UCSD-AML1 (cell line): ENCODE results near the gene KANSL1.
"Not testable (repeated sequence)": the region's sequence is repeated elsewhere in the genome, so short reads cannot be mapped to it uniquely, and the experiment has no call there.

Source experiments
- DNase-seq: peaks from one replicate; lab custom pipeline; 2025; ENCODE audit not compliant: unreplicated experiment; lab: John Stamatoyannopoulos, UW

KANSL1 gene, protein sequence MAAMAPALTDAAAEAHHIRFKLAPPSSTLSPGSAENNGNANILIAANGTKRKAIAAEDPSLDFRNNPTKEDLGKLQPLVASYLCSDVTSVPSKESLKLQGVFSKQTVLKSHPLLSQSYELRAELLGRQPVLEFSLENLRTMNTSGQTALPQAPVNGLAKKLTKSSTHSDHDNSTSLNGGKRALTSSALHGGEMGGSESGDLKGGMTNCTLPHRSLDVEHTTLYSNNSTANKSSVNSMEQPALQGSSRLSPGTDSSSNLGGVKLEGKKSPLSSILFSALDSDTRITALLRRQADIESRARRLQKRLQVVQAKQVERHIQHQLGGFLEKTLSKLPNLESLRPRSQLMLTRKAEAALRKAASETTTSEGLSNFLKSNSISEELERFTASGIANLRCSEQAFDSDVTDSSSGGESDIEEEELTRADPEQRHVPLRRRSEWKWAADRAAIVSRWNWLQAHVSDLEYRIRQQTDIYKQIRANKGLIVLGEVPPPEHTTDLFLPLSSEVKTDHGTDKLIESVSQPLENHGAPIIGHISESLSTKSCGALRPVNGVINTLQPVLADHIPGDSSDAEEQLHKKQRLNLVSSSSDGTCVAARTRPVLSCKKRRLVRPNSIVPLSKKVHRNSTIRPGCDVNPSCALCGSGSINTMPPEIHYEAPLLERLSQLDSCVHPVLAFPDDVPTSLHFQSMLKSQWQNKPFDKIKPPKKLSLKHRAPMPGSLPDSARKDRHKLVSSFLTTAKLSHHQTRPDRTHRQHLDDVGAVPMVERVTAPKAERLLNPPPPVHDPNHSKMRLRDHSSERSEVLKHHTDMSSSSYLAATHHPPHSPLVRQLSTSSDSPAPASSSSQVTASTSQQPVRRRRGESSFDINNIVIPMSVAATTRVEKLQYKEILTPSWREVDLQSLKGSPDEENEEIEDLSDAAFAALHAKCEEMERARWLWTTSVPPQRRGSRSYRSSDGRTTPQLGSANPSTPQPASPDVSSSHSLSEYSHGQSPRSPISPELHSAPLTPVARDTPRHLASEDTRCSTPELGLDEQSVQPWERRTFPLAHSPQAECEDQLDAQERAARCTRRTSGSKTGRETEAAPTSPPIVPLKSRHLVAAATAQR (N-terminal part only)

DNA sequence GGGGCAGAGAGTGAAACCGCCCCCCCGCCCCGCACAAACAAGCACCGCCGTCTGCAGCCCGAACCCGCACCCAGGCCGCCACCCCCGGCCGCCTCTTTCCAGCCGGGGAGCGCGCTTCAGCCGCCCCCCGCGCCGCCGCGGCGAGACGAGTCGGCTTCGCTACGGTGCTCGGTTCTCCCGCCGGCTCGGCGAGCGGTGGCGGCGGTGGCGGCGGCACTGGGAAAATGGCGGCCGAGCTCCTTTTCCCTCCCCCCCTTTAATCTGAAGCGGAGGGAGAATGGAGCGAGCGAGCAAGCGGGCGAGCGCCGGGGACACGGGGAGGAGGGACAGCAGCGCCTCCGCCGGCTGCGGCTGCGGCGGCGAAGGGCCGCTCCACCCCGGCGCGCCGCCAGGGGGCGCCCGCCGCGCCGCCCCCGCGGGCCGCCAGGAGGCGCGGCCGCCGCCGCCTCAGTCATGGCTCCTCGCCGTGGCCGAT is at the start of gene KANSL1:
Gene KANSL1 (minus strand): TSS at position 279 of the 475 bp plus-strand sequence. CDS start 21,286 bp downstream, outside the sequence.
- peak; percentile 92 for DNase-seq

DNA sequence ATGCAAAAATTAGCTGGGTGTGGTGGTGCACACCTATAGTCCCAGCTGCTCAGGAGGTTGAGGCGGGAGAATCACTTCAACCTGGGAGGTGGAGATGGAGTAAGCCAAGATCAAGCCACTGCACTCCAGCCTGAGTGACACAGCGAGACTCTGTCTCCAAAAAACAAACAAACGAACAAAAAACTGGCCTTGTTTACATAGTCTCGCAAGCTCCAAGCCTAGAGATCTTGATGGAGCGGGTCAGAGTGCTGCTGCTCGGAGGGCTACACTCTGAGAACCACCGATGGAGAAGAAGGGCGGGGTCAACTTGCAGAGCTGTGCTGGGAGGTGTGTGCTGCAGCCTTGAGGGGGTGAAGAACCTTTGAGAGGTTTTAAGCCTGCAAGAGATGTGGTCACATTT is 38.1 kb upstream of the KANSL1 start:
- DNase-seq, result not testable (repeated sequence)

DNA sequence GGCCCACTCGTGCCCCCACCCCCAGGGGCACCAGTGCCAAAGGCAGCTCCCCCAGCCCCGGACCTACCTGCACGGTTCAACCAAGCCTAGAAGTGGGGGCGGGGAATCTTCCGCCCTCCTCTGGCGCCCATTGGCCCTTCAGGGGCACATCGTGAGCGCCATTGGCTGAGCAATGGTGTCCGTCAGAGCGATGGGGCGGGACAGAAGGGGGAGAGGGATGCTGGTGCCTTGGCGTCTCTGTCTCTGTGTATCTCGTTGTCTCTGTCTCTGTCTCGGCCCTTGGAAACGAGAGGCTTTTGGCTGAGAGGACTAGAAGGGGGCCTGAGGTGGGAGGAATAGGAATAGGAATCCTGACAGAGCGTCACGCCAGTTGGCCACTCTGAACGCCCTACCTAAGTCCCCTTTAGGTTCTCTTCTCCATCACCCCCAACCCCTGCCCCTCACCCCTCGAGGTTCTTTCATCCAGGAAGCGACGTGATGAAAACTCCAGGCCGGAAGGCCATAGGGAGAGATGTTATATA is 32.1 kb upstream of the KANSL1 start:
- DNase-seq, result peak; percentile 95

DNA sequence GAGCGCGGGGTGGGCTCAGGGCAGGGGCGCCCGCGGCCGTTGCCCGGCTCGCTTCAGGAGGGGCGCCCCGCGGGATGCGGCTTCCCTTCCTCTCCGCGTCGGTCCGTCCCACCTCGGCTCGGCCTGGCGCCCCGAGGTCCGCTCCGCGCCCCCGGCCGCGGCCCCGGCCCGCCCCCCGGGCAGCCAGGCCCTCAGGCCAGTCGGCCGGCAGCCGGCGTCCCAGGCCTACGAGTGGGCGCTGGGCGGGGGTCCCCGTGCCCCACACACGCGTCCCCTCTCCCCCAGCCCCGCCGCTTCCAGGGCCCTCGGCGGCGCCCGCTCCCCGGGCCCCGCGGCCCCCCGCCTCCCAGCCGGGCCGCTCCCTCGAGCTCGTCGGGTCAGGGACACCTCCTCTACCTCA is 31.6 kb upstream of the KANSL1 start:
- DNase-seq, result not testable (repeated sequence)

DNA sequence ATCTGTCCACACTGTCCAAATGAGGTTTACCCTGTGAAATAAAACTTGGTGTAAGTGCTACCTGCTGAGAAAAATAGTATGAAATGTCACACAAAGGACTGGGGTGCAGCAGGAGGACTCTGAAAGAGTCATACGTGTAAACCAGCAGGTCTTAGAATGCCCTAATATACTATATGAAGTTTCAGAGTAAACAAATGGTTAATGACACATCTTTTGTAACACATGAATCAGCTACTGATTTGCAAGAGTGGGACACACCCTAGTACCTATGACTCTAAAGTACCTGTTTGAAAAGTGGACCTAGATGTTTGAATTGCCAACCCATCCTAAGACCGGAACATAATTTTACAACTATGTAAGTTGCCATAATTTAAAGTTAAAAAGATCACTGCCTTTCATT is 29.8 kb upstream of the KANSL1 start:
- not testable (repeated sequence) for DNase-seq

DNA sequence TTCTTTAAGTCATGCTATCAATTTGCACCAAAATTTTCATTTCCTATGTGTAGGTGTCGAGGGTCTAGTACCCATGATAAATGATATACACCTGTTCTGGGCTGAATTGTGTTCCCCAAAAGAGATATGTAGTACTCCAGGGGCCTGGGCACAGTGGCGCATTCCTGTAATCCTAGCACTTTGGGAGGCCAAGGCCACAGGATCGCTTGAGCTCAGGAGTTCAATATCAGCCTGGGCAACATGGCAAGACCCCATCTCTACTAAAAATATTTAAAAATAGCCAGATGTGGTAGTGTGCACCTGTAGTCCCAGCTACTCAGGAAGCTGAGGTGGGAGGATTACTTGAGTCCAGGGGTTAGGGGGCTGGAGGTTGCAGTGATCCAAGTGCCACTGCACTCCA is 23.5 kb upstream of the KANSL1 start:
- no peak for DNase-seq

DNA sequence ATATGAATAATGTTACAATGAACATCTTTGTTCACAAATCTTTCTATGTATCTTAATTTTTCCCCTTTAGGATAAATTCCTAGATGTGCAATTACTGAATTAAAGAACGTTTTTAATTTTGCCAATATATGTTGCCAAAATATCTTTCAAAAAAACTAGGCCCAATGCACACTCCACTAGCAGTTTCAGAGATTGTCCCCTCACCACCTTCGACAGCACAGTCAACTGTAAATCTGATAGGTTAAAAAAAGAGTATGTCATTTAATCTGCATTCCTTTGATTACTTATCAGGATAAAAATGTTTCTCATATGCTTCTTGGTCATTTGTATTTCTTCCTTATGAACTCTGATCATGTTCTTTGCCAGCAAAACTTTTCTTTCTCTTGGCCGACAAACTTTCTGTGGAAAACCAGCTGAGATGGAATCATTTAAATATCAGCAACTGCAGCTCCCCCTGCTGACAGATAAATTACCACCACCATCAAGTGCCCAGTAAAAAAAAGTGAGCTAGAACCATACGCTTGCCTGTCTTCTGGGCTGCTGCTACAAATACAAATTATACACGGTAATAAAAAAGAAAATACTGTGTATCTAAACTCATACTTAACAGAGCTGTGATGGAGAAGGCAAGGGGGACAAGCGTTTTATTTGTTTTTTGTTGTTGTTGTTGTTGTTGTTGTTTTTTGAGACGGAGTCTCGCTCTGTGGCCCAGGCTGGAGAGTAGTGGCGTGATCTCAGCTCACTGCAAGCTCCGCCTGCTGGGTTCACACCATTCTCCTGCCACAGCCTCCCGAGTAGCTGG is 19.6 kb upstream of the KANSL1 start:
- DNase-seq, result no peak

DNA sequence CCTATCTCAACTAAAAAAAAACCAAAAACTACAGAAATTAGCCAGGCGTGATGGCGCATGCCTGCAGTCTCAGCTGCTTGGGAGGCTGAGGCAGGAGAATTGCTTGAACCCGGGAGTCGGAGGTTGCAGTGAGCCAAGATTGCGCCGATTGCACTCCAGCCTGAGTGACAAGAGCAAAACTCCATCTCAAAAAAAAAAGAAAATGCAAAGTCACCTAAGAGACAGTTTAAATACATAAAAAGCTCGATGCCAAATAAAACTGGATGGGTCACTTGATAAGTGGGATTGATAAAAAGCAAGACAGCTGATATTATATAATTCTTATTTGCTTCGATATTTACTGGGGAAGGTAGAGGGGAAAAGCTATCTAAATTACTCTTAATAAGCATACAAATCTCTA is 15.8 kb upstream of the KANSL1 start:
- DNase-seq, result no peak

DNA sequence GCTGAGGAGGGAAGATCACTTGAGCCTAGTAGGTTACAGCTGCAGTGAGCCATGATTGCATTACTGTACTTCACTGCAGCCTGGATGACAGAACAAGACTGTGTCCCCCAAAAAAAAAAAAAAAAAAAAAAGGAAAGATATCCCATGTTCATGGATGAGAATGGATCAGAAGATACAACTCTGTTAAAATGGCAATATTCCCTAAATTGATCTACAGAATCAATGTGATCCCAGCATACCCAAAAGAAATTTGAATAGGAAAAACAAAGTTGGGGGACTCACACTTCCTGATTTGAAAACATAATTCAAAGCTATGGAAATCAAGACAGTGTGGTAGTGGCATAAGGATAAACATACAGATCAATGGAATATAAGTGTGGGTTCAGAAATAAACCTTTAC is 12.7 kb upstream of the KANSL1 start:
- DNase-seq, result no peak

DNA sequence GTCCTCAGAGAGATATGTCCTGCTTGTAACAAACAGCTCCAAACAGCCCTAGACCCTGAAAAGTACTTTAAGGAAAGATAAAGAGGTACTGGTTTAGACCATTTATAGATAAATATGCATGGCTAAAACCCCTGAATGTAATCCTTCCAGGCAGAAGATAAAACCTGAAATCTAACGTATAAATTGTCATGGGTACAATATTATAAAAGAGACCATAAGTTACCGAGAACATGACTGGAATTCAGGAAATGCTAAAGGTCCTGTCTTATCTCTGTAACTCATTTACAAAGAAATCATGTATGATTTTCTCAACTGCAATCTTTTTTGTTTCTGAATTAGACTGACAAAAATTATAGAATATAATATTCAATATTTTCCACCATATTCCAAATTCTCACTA is 9.2 kb upstream of the KANSL1 start:
- DNase-seq, result no peak

DNA sequence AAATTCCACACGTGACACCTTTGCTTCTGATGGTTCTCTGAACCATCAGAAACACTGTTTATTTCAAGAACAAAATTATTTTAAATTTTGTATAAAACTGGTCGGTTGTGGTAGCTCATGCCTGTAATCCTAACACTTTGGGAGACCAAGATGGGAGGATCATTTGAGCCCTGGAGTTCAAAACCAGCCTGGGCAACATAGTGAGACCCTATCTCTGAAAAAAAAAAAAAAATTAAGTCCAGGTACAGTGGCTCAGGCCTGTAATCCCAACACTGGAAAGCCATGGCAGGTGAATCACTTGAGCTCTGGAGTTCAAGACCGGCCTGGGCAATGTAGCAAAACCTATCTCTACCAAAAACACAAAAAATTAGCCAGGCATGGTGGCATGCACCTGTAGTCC is 8.3 kb upstream of the KANSL1 start:
- no peak for DNase-seq

DNA sequence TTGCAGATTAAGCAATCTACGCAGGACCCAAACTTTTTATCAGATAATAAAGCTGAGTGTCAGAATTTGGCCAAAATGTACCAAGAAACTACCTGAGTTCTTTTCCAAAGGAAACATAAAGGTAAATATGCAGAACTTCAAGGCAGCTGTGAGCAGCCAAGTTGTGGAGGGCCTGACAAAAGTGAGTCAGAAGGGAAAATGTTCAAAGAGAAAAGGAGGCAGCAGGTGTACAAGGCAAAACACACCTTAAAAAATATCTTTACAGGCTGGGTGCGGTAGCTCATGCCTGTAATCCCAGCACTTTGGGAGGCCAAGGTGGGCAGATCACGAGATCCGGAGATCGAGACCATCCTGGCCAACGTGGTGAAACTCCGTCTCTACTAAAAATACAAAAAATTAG is 7.0 kb upstream of the KANSL1 start:
- DNase-seq, result no peak

DNA sequence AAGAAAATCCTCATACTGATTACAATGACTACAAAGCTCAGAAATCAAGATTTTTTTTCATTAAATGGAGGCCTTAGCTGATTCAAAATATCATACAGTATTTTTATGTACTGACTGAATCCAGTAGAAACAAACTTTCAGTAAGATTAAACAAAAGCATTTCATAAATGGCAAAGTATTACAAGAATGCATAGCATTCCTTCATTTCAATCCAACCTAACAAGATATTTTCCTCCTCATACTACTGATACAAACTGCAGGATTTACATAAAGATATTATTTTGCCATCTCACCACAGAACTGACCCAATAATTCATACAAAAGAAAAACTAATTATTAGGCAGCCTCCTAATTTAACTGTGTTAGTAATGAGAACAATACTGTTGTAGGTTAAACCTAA is 6.2 kb upstream of the KANSL1 start:
- no peak for DNase-seq

DNA sequence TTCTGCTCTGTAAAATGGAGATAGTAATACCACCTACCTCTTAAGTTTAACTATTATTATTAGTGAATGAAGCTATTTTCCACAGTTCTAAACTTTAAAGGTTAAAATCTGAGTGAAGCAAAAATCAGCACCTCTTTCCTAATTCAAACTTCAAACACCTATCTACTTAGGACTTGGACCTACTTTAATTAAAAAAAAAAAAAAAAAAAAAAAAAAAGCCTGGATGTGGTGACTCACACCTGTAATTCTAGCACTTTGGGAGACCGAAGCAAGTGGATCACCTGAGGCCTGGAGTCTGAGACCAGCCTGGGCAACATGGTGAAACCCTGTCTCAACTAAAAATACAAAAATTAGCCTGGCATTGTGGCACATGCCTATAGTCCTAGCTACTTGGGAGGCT is 5.0 kb upstream of the KANSL1 start:
- DNase-seq, result no peak

DNA sequence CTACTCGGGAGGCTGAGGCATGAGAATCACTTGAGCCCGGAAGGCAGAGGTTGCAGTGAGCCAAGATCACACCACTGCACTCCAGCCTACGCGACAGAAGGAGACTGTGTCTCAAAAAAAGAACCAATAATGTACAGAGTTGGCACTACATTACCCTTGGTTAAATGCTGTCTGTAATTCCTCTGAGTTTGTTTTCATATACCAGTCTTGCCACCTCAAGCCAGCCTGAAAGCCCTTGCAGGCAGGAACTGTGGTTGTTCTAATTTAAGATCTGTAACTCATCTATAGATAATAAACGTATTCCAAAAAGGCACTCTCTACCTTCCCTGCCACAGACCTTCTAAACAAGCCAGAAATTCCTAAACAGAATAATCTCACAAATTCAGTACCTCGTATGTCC is 4.3 kb upstream of the KANSL1 start:
- no peak for DNase-seq

DNA sequence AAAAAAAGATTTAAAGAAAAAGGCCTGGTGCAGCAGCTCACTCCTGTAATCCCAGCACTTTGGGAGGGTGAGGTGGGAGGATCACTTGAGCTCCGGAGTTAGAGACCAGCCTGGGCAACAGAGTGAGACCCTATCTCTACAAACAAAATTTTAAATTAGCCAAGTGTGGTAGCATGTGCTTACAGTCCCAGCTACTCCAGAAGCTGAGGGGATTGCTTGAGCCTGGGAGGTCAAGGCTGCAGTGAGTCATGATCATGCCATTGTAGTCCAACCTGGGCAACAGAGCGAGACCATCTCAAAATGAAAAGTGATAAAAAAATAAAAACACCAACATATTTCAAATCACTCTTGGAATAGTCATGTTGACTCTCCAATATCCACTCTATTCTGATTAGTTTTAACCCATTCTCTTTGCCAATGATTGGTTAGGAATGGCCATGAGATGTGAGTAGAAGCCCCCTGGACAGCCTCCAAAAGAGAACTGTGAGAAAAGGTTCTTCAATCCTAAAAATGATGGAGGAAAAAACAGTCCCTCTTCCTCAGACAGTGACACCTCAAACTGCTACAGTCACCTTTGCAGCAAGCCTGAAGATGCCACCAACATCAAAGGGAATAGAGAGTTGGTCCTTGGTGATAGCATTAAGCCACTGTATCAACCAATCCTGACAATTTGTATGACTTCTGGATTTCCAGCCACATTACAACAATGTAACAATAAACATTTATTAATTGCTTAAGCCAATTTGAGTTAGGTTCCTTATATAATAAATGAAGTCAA is 2.9 kb upstream of the KANSL1 start:
- DNase-seq, result no peak

DNA sequence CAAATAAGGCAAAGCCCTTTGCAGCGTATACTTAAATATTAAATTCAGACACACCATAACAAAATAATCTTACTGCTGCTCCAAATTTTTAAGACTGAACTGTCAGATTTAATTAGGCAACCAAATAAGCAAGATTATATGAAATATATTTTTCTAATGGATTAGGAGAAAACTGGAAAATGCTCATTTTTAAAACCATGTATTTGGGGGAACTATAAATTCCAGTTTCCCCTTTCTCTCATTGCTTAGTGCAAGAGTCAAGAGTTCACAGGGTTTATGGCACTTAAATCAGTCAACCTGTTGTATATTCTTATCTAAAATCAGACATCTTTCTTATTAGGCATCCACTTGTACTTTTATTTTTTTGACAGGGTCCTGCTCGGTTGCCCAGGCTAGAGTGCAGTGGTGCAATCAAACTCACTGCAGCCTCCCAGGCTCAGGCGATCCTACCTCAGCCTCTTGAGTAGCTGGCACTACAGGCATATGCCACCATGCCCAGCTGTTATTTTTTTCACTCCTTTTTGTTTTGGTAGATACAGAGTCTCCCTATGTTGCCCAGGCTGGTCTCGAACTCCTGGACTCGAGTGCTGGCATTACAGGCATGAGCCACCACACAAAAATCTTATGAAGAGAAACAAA is 2.1 kb upstream of the KANSL1 start:
- no peak for DNase-seq

DNA sequence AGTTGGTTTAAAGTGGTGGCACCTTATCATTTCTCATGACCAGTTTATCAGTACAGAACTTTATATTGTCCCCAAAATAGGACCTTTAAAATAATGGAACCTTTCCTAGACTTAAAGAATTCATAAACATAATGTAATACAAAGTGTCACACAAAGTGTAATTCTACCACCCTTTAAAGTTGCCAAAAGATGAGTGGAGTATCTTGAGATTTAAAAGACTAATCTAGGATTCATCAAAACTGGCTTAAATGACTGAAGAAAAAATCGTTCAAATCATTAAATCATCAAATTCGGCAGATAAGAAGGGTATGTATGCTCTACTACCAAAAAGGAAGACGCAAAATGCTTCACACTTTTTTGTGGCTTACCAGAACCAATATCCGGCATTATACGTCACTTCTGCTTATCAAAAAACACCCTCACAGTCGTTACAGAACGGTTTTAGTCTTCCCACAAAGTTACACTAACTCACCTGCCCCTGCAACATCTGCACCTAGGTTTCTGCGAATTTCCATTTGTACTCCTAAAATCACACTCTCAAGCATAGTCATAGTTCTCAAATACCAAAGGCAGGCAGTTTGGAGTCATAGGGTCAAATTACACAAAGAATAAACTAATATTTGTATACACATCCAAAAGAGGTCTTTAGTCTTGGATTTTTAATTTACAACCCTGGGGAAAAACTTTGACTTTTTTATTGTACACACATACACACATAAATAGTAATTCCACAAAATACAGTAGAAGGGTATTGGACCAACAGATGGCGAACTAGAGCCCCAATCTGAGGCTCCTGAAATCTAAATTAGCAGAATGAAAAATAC is 1.4 kb upstream of the KANSL1 start:
- no peak for DNase-seq
